ENCODE data around the gene SMIM32. TPM values are rescaled to one million over a fixed set of nuclear protein-coding genes. Genes with fewer than 3 reads are reported as not detected.

SMIM32 gene
- total and polyA plus RNA-seq, 4 donors, result 0.02 TPM; not detected in 3

GRCh38 chr5:136190904-136191303 is 2.1 kb downstream of the SMIM32 start:
- 32% methylated on average over 1 of the region's 1 CpG for WGBS
- no peaks in the 10 kb centered on the region for H3K9me3 ChIP-seq (ENCODE audit: control insufficient read depth in 4 of 4, low read length in 3 of 4)
- no peak overlapping the region for H3K9ac ChIP-seq (ENCODE audit: low read depth in 1 of 2, low read length in 2 of 2)
- peaks cover 0 to 5% (median 0%) of the 10 kb centered on the region in 4 donors for H3K27me3 ChIP-seq (ENCODE audit: control insufficient read depth in 4 of 4, insufficient read depth in 4 of 4, low read length in 3 of 4)
- TF ChIP-seq ZBTB33 (IDR thresholded peaks at IDR 0.05), result no peak
- TF ChIP-seq SP1 (IDR thresholded peaks at IDR 0.05), result no peak
- no peak for TF ChIP-seq GABPA (IDR thresholded peaks at IDR 0.05 in 1 of 2, conservative IDR thresholded peaks at IDR 0.05 in 1 of 2)
- TF ChIP-seq HNF4G (IDR thresholded peaks at IDR 0.05), result no peak
- TF ChIP-seq JUND (IDR thresholded peaks at IDR 0.05), result no peak
- no peak for TF ChIP-seq REST (IDR thresholded peaks at IDR 0.05)
- no peak for TF ChIP-seq EGR1 (IDR thresholded peaks at IDR 0.05; ENCODE audit: low read depth in 2 of 2)
- no peak for TF ChIP-seq ATF3 (IDR thresholded peaks at IDR 0.05)
- no peak for TF ChIP-seq HNF4A (conservative IDR thresholded peaks at IDR 0.05)
- no peak for TF ChIP-seq MAX (IDR thresholded peaks at IDR 0.05)
- no peak for TF ChIP-seq RXRA (IDR thresholded peaks at IDR 0.05)
- no peak for TF ChIP-seq RAD21 (IDR thresholded peaks at IDR 0.05)
- no peak for TF ChIP-seq TAF1 (conservative IDR thresholded peaks at IDR 0.05)
- TF ChIP-seq FOXA1 (IDR thresholded peaks at IDR 0.05), result no peak
- H3K4me3 ChIP-seq (ENCODE audit: low read depth in 1 of 3, low read length in 3 of 3), result no peak overlapping the region
- peaks cover 13 to 21% (median 17%) of the 10 kb centered on the region in 4 donors for H3K4me1 ChIP-seq (ENCODE audit: control insufficient read depth in 4 of 4, insufficient read depth in 4 of 4, low read length in 3 of 4)
- peaks cover 0 to 4% (median under 1%) of the 10 kb centered on the region in 4 donors for H3K36me3 ChIP-seq (ENCODE audit: control insufficient read depth in 4 of 4, insufficient read depth in 3 of 4, low read depth in 1 of 4, low read length in 3 of 4)
- DNase-seq (ENCODE audit: low spot score), result no peak
- no peak overlapping the region for H3K27ac ChIP-seq (ENCODE audit: low read depth in 1 of 2, low read length in 2 of 2)

- no peaks in the 10 kb centered on the region for H3K9me3 ChIP-seq (ENCODE audit: control insufficient read depth in 4 of 4, low read length in 3 of 4)
- H3K4me3 ChIP-seq (ENCODE audit: low read depth in 1 of 3, low read length in 3 of 3), result no peak overlapping the region
- no peak overlapping the region for H3K27ac ChIP-seq (ENCODE audit: low read depth in 1 of 2, low read length in 2 of 2)
- 58% methylated on average over 5 of the region's 5 CpGs for WGBS
- H3K9ac ChIP-seq (ENCODE audit: low read depth in 1 of 2, low read length in 2 of 2), result no peak overlapping the region
- no peak for DNase-seq (ENCODE audit: low spot score)
- H3K4me1 ChIP-seq (ENCODE audit: control insufficient read depth in 4 of 4, insufficient read depth in 4 of 4, low read length in 3 of 4), result peaks cover 13 to 21% (median 17%) of the 10 kb centered on the region in 4 donors
- H3K27me3 ChIP-seq (ENCODE audit: control insufficient read depth in 4 of 4, insufficient read depth in 4 of 4, low read length in 3 of 4), result peaks cover 0 to 5% (median 0%) of the 10 kb centered on the region in 4 donors
- peaks cover 0 to 4% (median under 1%) of the 10 kb centered on the region in 4 donors for H3K36me3 ChIP-seq (ENCODE audit: control insufficient read depth in 4 of 4, insufficient read depth in 3 of 4, low read depth in 1 of 4, low read length in 3 of 4)
- TF ChIP-seq EGR1 (IDR thresholded peaks at IDR 0.05; ENCODE audit: low read depth in 2 of 2) (no peak), TAF1 (conservative IDR thresholded peaks at IDR 0.05) (no peak), GABPA (IDR thresholded peaks at IDR 0.05 in 1 of 2, conservative IDR thresholded peaks at IDR 0.05 in 1 of 2) (no peak), FOXA2 (IDR thresholded peaks at IDR 0.05) (no peak), NR2F2 (IDR thresholded peaks at IDR 0.05) (no peak), ZBTB33 (IDR thresholded peaks at IDR 0.05) (no peak), ATF3 (IDR thresholded peaks at IDR 0.05) (no peak), MAX (IDR thresholded peaks at IDR 0.05) (no peak), JUND (IDR thresholded peaks at IDR 0.05) (no peak), SP1 (IDR thresholded peaks at IDR 0.05) (no peak), REST (IDR thresholded peaks at IDR 0.05) (no peak), YY1 (IDR thresholded peaks at IDR 0.05) (no peak)
Measured at GRCh38 chr5:136190091-136190720, 2.8 kb downstream of the SMIM32 start.
